NOMO-1 treated with dmso at 0.1 percent for 144 hours (cell line): Measurements from ENCODE around the gene CASP6.

Source experiments
- DNase-seq: peaks from one replicate; lab custom pipeline; 2025; ENCODE audit not compliant: unreplicated experiment; lab: John Stamatoyannopoulos, UW

The CASP6 gene

GRCh38 chr4:109702950-109703663 is at the start of gene CASP6:
CASP6 (minus strand) TSS chr4:109703445; CDS start chr4:109703395, 50 bp downstream.
- DNase-seq, result peak; percentile 81

DNA sequence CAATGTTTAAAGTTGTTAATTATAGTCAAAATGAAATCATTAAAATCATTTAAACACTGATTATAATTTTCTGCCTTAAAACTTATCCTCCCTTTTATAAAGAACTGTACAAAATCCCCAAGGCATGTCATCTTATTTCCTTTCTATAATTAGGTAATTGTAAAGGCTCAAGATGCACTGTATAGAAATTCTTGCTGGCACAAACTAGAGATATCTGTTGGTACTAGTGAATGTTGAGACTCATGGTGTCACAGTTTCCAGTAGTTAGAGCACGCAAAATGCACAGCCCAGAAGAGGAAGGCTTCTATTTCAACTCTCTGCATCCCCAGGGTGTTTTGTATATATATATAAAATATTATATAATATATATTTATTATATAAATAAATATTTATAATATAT is 49.3 kb upstream of the CASP6 start:
- no peak for DNase-seq

- DNase-seq, result no peak
Measured at GRCh38 chr4:109751852-109752251, 48.6 kb upstream of the CASP6 start.

DNA sequence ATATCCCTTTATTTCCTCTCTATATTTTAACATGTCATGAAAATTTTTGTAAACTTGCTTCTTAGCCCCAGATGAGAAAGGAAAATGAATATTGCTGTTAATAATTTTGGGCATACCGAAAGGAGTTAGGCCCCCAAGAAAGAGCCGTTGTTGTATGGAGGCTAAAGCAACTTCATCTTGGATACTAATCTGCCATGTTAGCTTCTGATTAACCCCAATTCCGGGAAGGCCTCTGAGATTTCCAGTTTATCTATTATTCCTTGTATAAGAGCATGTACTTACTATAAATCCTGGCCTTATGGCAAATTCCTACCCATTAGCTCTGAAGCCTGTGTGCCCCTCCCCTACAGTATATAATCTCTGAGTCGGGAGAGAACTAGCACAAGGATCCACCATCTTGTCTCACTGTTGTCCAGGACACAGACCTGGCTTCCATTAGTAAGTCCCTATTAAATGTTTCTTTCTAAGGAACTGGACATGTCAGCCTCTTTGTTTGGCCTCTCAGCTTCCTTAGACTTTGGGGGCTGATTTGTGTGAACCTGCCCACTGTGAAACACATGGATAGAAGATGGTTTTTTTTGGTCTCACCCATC is 47.5 kb upstream of the CASP6 start:
- no peak for DNase-seq

GRCh38 chr4:109749388-109750082 is 46.3 kb upstream of the CASP6 start:
- no peak for DNase-seq

GRCh38 chr4:109748114-109748513 is 44.9 kb upstream of the CASP6 start:
- no peak for DNase-seq

- no peak for DNase-seq
Measured at GRCh38 chr4:109746728-109747127, 43.5 kb upstream of the CASP6 start.

DNA sequence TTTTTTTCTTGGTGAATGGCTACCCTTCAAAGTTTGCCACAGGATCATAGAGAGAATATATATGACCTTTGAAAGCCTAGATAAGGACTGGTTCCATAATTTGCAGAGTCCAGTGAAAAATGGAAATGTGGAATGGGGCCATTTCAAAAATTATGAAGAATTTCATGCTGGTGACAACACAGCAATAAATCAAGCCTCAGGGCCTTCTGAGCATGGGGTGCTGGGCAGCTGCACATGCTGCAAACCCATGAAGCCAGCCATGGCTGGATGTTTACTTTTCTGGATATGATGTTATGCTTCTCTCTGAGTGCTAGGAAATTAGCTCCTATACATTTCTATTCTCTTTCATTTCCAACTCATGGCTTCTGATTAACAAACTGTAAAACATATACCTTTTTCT is 42.6 kb upstream of the CASP6 start:
- DNase-seq, result no peak

DNA sequence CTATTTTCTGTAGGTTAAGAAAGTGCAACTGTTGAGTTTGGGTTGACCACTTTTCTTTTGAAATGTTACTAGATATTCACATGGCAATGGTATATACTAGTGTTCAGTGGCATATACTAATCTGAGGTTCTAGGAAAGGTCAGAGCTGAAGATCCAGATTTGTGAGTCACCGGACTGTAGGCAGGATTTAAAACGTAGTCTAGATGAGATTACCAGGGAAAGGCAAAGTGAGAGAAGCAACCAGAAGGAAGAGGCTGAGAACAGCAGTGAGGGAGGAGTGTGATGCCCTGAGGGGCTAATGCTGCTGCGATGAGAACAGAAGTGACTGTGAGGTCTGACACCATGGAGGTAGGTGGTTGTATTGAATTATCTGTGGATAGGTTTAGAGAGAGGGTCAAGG is 36.3 kb upstream of the CASP6 start:
- DNase-seq, result no peak

DNA sequence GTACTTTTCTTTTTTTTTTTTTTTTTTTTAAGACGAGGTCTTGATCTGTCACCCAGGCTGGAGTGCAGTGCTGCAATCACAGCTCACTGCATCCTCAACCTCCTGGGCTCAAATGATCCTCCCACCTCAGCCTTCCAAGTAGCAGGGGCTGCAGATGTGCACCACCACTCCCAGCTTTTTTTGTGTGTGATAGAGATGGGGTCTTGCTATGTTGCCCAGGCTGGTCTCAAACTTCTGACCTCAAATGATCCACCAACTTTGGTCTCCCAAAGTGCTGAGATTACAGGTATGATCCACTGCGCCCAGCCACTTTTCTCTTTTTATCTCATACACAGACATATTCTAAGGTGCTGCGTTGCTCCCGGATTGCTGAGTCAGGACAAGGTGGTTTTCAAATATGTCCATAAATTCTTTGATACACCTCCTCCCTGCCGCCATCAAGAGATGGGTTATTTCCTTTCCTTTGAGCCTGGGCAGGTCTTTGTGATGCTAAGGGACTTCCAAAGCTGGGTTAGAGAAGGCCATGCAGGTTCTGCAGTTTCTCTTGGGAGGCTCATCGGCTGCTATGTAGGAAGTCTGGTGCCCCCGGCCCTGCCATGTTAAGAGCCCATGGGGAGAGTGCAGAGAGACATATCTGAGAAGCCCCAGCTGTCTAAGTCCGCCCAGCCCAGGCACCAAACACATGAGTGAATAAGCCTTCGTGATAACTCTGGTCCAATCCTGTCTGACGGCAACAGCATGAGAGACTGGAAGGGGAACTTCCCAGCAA is 35.0 kb upstream of the CASP6 start:
- no peak for DNase-seq

GRCh38 chr4:109735566-109736365 is 32.5 kb upstream of the CASP6 start:
- no peak for DNase-seq

DNA sequence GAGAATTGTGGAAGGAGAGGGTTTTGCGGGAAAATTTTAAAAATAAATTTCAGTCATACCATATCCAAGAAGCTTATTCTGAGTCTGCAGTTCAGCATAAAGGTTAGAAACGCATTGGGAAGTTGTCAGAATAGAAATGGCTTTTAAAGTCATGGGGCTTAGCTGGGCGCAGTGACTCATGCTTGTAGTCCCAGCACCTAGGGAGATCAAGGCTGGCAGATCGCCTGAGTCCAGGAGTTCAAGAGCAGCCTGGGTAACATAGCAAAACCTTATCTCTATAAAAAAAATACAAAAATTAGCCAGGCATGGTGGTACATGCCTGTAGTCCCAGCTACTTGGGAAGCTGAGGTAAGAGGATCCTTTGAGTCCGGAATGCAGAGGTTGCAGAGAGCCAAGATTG is 30.5 kb upstream of the CASP6 start:
- no peak for DNase-seq

DNA sequence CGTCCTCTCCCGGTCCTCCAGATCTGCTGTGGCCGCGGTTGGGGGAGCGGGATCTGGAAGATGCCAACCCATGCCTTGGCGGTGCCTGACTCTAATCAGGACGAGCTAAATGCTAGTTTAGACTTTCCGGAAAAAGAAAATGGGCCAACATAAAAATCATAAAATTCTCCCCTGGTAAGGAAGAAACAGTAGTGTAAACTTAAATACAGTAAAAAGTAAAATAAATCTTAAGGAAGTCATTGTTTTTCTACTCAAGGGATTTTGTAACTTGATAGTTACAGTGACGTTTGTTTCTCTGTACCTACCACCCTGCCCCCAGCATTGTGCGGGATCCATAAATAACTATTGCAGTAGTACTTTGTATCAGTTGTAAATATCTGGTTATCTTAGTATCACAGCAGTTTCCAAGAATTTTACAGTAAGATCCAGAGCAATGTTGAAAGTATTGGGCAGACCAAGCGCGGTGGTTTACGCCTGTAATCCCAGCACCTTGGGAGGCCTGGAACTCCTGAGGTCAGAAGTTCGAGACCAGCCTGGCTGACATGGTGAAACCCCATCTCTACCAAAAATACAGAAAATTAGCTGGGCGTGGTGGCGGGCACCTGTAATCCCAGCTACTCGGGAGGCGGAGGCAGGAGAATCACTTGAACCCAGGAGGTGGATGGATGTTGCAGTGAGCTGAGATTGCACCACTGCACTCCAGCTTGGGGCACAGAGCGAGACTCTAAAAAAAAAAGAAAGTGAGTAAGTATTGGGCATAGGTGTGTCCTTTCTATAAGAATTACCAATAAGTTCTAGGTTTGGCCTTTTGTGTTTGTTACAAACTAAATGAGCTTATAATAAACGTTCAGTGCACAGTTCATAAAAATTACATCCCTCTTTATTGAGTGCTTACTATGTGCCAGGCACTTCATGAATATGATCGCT is 27.6 kb upstream of the CASP6 start:
- no peak for DNase-seq

GRCh38 chr4:109729718-109730618 is 26.7 kb upstream of the CASP6 start, which contains the start of gene PLA2G12A:
PLA2G12A (minus strand) TSS chr4:109730070; CDS start chr4:109729809, 261 bp downstream.
- peak; percentile 37 for DNase-seq

GRCh38 chr4:109729117-109729717 is 26.0 kb upstream of the CASP6 start:
- DNase-seq, result no peak

DNA sequence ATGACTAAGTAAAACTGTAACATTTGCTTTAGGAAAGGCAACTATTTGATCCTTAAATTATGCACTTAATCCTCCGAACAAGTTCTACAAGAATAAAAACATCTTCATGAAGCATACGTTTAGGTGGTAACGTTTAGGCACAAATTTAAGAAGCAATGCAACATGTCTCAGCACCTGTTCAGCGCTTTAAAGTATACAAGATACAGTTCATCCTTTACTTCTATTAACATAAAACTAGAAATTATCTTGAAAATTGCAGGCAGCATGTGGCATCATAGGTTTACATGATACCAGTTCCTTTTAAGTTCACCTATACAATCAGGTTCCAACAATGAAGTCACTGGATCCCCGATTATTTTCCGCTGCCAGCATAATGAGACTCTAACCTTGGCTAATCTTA is 25.1 kb upstream of the CASP6 start:
- no peak for DNase-seq

GRCh38 chr4:109723110-109723509 is 19.9 kb upstream of the CASP6 start:
- no peak for DNase-seq

GRCh38 chr4:109722357-109722756 is 19.1 kb upstream of the CASP6 start:
- DNase-seq, result no peak
